ENCODE measurements around the gene SAT2.
"Not testable (repeated sequence)": the region's sequence is repeated elsewhere in the genome, so short reads cannot be mapped to it uniquely, and the experiment has no call there.

SAT2 gene

GRCh38 chr17:7633093-7633492 is 5.5 kb upstream of the SAT2 start:
- DNase-seq (ENCODE audit: low spot score), result no peak

GRCh38 chr17:7632492-7632894 is 4.9 kb upstream of the SAT2 start:
- no peak for DNase-seq (ENCODE audit: low spot score)

GRCh38 chr17:7631398-7632380 is 4.1 kb upstream of the SAT2 start:
- DNase-seq (ENCODE audit: low spot score), result no peak

GRCh38 chr17:7629939-7630571 is 2.4 kb upstream of the SAT2 start, which contains the start of gene SHBG:
SHBG (plus strand) TSS chr17:7630135; CDS start chr17:7630173, 38 bp downstream.
- no peak for DNase-seq (ENCODE audit: low spot score)

- DNase-seq (ENCODE audit: low spot score), result no peak
Observed at GRCh38 chr17:7626956-7627249, 718 bp downstream of the SAT2 start.

- DNase-seq (ENCODE audit: low spot score), result peak; percentile 45
Observed at GRCh38 chr17:7626307-7626706, 1.3 kb downstream of the SAT2 start.

- not testable (repeated sequence) for DNase-seq (ENCODE audit: low spot score)
Observed at GRCh38 chr17:7625749-7626148, 1.9 kb downstream of the SAT2 start.

- DNase-seq (ENCODE audit: low spot score), result no peak
Observed at GRCh38 chr17:7623661-7624060, 4.0 kb downstream of the SAT2 start.

GRCh38 chr17:7620835-7621234 is 6.8 kb downstream of the SAT2 start:
- no peak for DNase-seq (ENCODE audit: low spot score)

- no peak for DNase-seq (ENCODE audit: low spot score)
Observed at GRCh38 chr17:7618608-7619007, 9.0 kb downstream of the SAT2 start.

- no peak for DNase-seq (ENCODE audit: low spot score)
Observed at GRCh38 chr17:7615265-7615747, 12.3 kb downstream of the SAT2 start.

- peak; percentile 100 for DNase-seq (ENCODE audit: low spot score)
Observed at GRCh38 chr17:7614425-7615264, 13.0 kb downstream of the SAT2 start, which contains the start of gene FXR2. FXR2 (minus strand) TSS chr17:7614897; CDS start chr17:7614532, 365 bp downstream.

GRCh38 chr17:7613769-7614424 is 13.7 kb downstream of the SAT2 start:
- DNase-seq (ENCODE audit: low spot score), result no peak

GRCh38 chr17:7612294-7612640 is 15.4 kb downstream of the SAT2 start:
- DNase-seq (ENCODE audit: low spot score), result no peak

GRCh38 chr17:7611635-7612293 is 15.9 kb downstream of the SAT2 start:
- no peak for DNase-seq (ENCODE audit: low spot score)

- DNase-seq (ENCODE audit: low spot score), result no peak
Observed at GRCh38 chr17:7610641-7611040, 17.0 kb downstream of the SAT2 start.

GRCh38 chr17:7606280-7606679 is 21.3 kb downstream of the SAT2 start:
- DNase-seq (ENCODE audit: low spot score), result no peak

- DNase-seq (ENCODE audit: low spot score), result not testable (repeated sequence)
Observed at GRCh38 chr17:7597561-7597960, 30.1 kb downstream of the SAT2 start.

- DNase-seq (ENCODE audit: low spot score), result no peak
Observed at GRCh38 chr17:7593296-7593695, 34.3 kb downstream of the SAT2 start.

- no peak for DNase-seq (ENCODE audit: low spot score)
Observed at GRCh38 chr17:7592422-7593021, 35.1 kb downstream of the SAT2 start.

- no peak for DNase-seq (ENCODE audit: low spot score)
Observed at GRCh38 chr17:7591596-7591995, 36.0 kb downstream of the SAT2 start.

Data from globus pallidus (tissue), 1 donor.